Anterior cingulate cortex (tissue), 58 donors: ENCODE results near the gene TOPBP1.
"Not testable (repeated sequence)": the region's sequence is repeated elsewhere in the genome, so short reads cannot be mapped to it uniquely, and the experiment has no call there.

Experiments used
- DNase-seq, 58 donors: peaks; one replicate each; lab custom pipeline; 2025; lab: John Stamatoyannopoulos, UW

TOPBP1 gene

GRCh38 chr3:133675631-133676335 lies 14.0 kb upstream of the TOPBP1 start:
- no peak for DNase-seq

GRCh38 chr3:133674290-133674919 lies 12.7 kb upstream of the TOPBP1 start:
- peak in 10 of 58 donors; percentile 2 to 41 (median 20) for DNase-seq

DNA sequence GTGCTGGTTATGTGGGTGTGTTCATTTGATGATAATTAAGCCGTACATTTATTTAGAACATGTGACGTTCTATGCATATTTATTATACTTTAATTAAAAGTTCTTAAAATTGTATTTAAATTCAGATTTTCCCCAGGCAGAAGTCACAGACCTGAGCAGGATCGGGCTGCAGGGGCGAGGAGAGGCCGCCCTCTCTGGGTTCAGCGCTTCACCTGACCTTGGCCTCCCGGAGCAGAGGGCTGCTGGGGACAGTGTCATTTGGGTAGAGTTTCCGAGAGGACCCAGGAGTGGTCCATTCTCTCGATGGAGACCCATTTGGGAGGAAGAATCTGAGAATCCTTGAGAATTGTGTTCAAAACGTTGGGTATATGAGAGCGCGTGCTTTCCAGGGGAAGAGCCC lies 12.0 kb upstream of the TOPBP1 start:
- no peak for DNase-seq

GRCh38 chr3:133672461-133672860 lies 10.7 kb upstream of the TOPBP1 start:
- DNase-seq: no peak

DNA sequence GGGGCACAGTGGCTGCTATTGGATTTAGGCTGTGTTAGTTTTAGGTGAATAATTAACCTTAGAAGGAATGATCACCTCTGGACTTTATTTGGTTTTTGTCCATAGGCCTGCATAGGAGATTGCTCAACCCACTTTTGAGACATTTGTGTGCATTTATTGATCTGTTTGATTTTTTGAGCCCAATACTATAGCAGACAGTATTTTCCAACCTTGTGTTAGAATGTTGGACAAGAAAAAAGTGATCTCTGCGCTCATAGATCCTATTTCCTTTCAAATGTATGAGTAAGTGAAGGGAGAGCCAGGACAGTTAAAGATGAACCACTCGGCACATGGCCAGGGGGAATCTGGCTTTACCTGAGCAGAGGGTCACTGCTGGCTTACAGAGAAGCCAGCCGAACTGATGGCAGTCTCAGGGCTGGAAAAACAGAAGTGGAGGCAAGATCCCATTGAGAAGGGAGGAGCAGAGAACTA lies 8.8 kb upstream of the TOPBP1 start:
- DNase-seq: no peak

GRCh38 chr3:133669949-133670524 lies 8.3 kb upstream of the TOPBP1 start:
- DNase-seq: no peak

DNA sequence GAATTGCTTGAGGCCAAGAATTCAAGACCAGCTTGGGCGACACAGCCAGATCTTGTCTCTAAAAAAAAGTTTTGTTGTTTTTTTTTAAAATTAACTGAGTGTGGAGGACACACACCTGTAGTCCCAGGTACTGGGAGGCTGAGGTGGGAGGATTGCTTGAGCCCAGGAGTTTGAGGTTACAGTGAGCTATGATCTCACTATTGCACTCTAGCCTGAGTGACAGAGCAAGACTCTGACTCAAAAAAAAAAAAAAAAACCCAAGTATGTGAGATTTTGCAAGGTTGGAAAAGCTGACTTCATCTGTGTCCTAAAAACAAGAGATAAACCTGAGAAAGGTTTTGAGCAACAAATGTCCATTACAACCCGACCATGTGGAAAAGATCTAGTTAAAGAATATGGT lies 5.4 kb upstream of the TOPBP1 start:
- DNase-seq: no peak

- DNase-seq: not testable (repeated sequence)
Measured at GRCh38 chr3:133665188-133665587, 3.4 kb upstream of the TOPBP1 start.

GRCh38 chr3:133663569-133664313 lies 2.0 kb upstream of the TOPBP1 start:
- peak in 12 of 58 donors; percentile 1 to 67 (median 15) for DNase-seq

DNA sequence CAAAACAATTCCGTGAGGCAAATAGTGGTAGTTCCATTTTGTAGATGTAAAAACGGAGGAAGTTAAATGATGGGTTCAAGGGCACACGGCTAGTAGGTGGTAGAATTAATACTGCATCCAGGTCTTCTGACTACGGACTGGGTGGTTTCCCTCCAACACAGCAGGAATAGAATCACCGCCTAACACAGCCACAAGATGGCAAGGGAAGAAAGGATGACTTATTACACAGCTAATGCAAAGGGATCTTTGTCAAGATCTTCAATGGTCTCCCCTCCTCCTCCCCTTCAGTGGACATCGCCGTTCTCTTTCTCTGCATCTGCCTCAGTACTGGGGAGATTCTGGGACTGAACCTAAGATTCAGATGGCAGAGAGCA lies 524 bp upstream of the TOPBP1 start:
- peak in 4 of 58 donors; percentile 3 to 24 (median 10) for DNase-seq

DNA sequence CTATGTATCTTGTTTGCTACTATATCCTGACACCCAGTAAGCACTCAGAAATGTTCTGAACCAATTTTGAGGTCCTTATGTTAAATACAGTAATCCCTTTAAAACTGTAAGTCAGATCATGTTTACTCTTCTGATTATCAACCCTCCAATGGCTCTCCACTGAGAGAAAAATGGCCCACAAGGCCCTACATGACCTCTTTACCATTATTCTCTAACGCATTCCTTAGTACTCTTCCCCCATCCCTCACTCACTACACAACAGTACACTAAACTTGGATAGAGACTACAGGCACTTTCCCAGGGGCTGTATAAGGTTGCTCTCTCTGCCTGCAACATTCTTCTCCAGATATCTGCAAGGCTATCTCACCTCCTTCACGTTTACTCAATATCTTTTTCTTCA lies 1.9 kb downstream of the TOPBP1 start:
- no peak for DNase-seq

- no peak for DNase-seq
Measured at GRCh38 chr3:133655731-133656515, 5.8 kb downstream of the TOPBP1 start.

DNA sequence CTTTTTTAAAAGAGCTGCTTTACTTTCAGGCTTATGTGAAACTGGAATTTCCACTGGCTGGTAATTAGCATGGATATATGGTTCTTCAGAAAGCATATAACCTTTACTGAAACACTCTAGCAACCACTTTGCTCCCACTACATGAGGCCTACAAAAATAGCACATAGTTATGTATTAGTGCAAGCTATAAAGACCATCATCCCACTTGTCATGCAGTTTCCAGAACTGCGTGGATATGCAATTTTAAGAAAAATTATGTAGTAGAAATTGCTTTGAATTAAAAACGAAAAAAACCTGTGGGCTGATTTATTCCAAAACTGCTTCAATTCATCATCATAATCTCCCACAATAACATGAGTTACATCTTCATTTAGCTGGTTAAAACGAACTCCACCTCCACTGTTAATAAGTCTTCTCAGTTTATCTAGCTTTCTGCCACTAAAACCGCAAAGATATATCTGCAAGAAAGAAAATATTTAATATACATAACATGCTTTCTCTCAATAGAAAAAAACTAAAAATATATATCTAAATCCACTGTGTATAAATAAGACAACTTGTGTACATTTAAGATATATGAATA lies 12.2 kb downstream of the TOPBP1 start:
- DNase-seq: no peak

- no peak for DNase-seq
Measured at GRCh38 chr3:133644768-133645167, 17.0 kb downstream of the TOPBP1 start.

- DNase-seq: no peak
Measured at GRCh38 chr3:133643611-133644010, 18.1 kb downstream of the TOPBP1 start.

DNA sequence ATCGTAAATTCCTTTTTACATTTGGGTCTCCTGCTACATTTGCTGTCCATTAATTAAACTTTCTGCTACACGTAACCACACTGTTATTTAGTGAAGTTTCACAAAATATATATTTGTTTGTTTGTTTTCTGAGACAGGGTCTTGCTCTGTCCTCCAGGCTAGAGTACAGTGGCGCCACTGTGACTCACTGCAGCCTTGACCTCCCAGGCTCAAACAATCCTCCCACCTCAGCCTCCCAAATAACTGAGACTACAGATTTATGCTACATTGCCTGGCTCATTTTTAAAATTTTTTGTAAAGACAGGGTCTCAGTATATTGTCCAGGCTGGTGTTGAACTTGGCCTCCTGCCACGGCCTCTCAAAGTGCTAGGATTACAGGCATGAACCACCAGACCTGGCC lies 20.5 kb downstream of the TOPBP1 start:
- DNase-seq: no peak

- DNase-seq: no peak
Measured at GRCh38 chr3:133633439-133633838, 28.3 kb downstream of the TOPBP1 start.

- DNase-seq: no peak
Measured at GRCh38 chr3:133629146-133629545, 32.6 kb downstream of the TOPBP1 start.

GRCh38 chr3:133627789-133628188 lies 34.0 kb downstream of the TOPBP1 start:
- DNase-seq: no peak
